HEK293T (cell line): ENCODE data around the gene MT1E.

Source experiments
- FOXA1 ChIP-seq: fragments of 450-650 bp; IDR thresholded peaks from 2 replicates; pipeline ENCODE4 v1.6.1; 2016; ENCODE audit warnings: mild to moderate bottlenecking
- FOXM1 ChIP-seq: fragments of 450-650 bp; IDR thresholded peaks from 2 replicates; pipeline ENCODE4 v1.6.1; 2017; ENCODE audit warnings: mild to moderate bottlenecking, borderline replicate concordance

DNA sequence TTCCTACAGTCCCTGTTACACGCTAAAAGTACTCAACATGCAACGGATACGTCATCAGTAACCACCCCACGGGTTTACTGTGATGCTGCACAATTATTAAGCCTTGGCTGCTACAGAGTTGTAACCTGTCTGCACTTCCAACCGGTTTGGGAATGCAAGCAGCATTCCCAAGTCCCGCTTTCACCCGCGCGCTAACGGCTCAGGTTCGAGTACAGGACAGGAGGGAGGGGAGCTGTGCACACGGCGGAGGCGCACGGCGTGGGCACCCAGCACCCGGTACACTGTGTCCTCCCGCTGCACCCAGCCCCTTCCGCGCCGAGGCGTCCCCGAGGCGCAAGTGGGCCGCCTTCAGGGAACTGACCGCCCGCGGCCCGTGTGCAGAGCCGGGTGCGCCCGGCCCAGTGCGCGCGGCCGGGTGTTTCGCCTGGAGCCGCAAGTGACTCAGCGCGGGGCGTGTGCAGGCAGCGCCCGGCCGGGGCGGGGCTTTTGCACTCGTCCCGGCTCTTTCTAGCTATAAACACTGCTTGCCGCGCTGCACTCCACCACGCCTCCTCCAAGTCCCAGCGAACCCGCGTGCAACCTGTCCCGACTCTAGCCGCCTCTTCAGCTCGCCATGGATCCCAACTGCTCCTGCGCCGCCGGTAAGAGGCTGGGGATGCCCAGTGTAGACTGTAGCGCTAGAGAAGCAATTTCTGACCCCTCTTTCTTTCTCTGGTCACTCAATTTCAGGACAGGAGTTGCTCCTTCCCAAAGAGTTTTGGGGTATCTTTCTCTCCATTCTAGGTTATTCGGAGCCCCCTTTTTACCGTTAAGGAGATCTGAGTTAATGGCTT lies 17.3 kb upstream of the MT1E start, which contains the start of gene MT2A:
- no peak for TF ChIP-seq FOXM1
- no peak for TF ChIP-seq FOXA1
